Loucy (cell line): ENCODE measurements around the gene PEAR1.

Source experiments
- H2AFZ ChIP-seq: fragments of 200-600 bp; sonication (generic); 2 replicates; pipeline ENCODE4 v1.6.0; 2016; ENCODE audit warnings: antibody characterized with exemption, mild to moderate bottlenecking, low read length, moderate library complexity
- H3F3A ChIP-seq: fragments of 200-600 bp; 2 replicates; pipeline ENCODE4 v1.6.0; 2016; ENCODE audit warnings: antibody characterized with exemption, low read depth, mild to moderate bottlenecking
- H3K27me3 ChIP-seq: fragments of 200-600 bp; sonication (generic); 2 replicates; pipeline ENCODE4 v1.6.1; 2014; ENCODE audit warnings: low read length, mild to moderate bottlenecking; ENCODE audit not compliant: insufficient read depth, poor library complexity, severe bottlenecking
- H3K36me3 ChIP-seq: fragments of 200-600 bp; sonication (generic); 2 replicates; pipeline ENCODE4 v1.6.1; 2016; ENCODE audit warnings: low read length; ENCODE audit not compliant: insufficient read depth
- H3K4me1 ChIP-seq: fragments of 200-600 bp; sonication (generic); 2 replicates; pipeline ENCODE4 v1.5.1; 2014; ENCODE audit warnings: low read length, mild to moderate bottlenecking; ENCODE audit not compliant: insufficient read depth, poor library complexity, severe bottlenecking
- H3K4me2 ChIP-seq: fragments of 200-600 bp; sonication (generic); 2 replicates; pipeline ENCODE4 v1.6.0; 2014; ENCODE audit warnings: antibody characterized with exemption, low read length, low read depth, mild to moderate bottlenecking; ENCODE audit not compliant: poor library complexity, severe bottlenecking
- H3K4me3 ChIP-seq: fragments of 200-600 bp; sonication (generic); 2 replicates; pipeline ENCODE4 v1.5.1; 2014; ENCODE audit warnings: low read length, mild to moderate bottlenecking, mixed read lengths; ENCODE audit not compliant: poor library complexity, severe bottlenecking
- H3K79me2 ChIP-seq: fragments of 200-600 bp; sonication (generic); 2 replicates; pipeline ENCODE4 v1.6.1; 2014; ENCODE audit warnings: low read length; ENCODE audit not compliant: insufficient read depth
- H3K9ac ChIP-seq: fragments of 200-600 bp; sonication (generic); 2 replicates; pipeline ENCODE4 v1.6.0; 2014; ENCODE audit warnings: mild to moderate bottlenecking, low read depth, low read length, moderate library complexity; ENCODE audit not compliant: poor library complexity, severe bottlenecking
- H3K9me2 ChIP-seq: fragments of 200-600 bp; sonication (generic); replicated peaks from 2 replicates; pipeline ENCODE4 v1.6.1; 2016; ENCODE audit warnings: low read depth, low read length, mixed read lengths
- H3K9me3 ChIP-seq: fragments of 200-600 bp; sonication (generic); 2 replicates; pipeline ENCODE4 v1.6.1; 2014; ENCODE audit warnings: mild to moderate bottlenecking, antibody characterized with exemption, low read length, low read depth; ENCODE audit not compliant: insufficient read depth
- H4K20me1 ChIP-seq: fragments of 200-600 bp; sonication (generic); 2 replicates; pipeline ENCODE4 v1.6.0; 2014; ENCODE audit warnings: antibody characterized with exemption, low read length, mild to moderate bottlenecking; ENCODE audit not compliant: insufficient read depth, poor library complexity, severe bottlenecking
- CTCF ChIP-seq: fragments of 200-600 bp; sonication (generic); conservative IDR thresholded peaks from 2 replicates; pipeline ENCODE4 v1.5.1; 2014; ENCODE audit warnings: mild to moderate bottlenecking, antibody characterized with exemption, low read length
- EZH2phosphoT487 ChIP-seq: fragments of 200-600 bp; IDR thresholded peaks from 2 replicates; pipeline ENCODE4 v1.6.1; 2018; ENCODE audit warnings: antibody characterized with exemption, mild to moderate bottlenecking, moderate library complexity, borderline replicate concordance

Gene PEAR1

GRCh38 chr1:156959414-156959813, 65.9 kb downstream of the PEAR1 start:
- Histone ChIP-seq H3K9me2 (no peaks in the 10 kb centered on the region), H2AFZ (no peak overlapping the region), H3K4me1 (peaks cover 42% of the 10 kb centered on the region), H3K9me3 (no peaks in the 10 kb centered on the region), H3K36me3 (no peaks in the 10 kb centered on the region), H3K4me2 (no peak overlapping the region), H4K20me1 (no peaks in the 10 kb centered on the region), H3K4me3 (no peak overlapping the region), H3K9ac (no peak overlapping the region), H3F3A (no peaks in the 10 kb centered on the region), H3K27me3 (no peaks in the 10 kb centered on the region), H3K79me2 (no peaks in the 10 kb centered on the region)
- no peak for TF ChIP-seq CTCF
- TF ChIP-seq EZH2phosphoT487, result no peak

DNA sequence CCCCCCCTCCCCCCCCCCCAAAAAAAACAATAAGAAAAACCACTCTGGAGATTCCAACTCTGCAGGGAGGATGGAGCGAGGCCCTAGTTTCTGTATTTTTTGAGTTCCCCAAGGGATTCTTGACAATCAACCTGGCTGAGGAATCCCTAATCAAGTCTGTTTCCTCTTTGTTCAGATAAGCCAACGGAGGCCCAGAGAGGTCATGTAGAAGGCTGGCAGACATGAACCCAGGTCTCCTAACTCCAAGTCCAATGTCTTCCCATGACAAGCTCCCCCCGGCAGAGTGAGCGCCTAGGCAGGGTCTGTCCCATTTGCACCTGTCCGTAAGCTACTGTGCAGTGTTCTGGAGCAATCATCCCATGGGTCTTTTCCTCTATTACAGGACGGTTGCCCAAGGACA, 66.4 kb downstream of the PEAR1 start:
- H3K9me3 ChIP-seq, result no peaks in the 10 kb centered on the region
- H3K9ac ChIP-seq, result no peak overlapping the region
- no peak overlapping the region for H2AFZ ChIP-seq
- H3K9me2 ChIP-seq, result no peaks in the 10 kb centered on the region
- H3K36me3 ChIP-seq, result no peaks in the 10 kb centered on the region
- no peaks in the 10 kb centered on the region for H3F3A ChIP-seq
- peaks cover 42% of the 10 kb centered on the region for H3K4me1 ChIP-seq
- TF ChIP-seq CTCF (no peak), EZH2phosphoT487 (no peak)
- no peak overlapping the region for H3K4me3 ChIP-seq
- H3K27me3 ChIP-seq, result no peaks in the 10 kb centered on the region
- no peaks in the 10 kb centered on the region for H3K79me2 ChIP-seq
- no peaks in the 10 kb centered on the region for H4K20me1 ChIP-seq
- no peak overlapping the region for H3K4me2 ChIP-seq

- Histone ChIP-seq H3K27me3 (no peaks in the 10 kb centered on the region), H3K4me2 (peak overlapping the region; percentile 43), H2AFZ (no peak overlapping the region), H4K20me1 (no peaks in the 10 kb centered on the region), H3K9ac (no peak overlapping the region), H3F3A (no peaks in the 10 kb centered on the region), H3K79me2 (no peaks in the 10 kb centered on the region), H3K36me3 (no peaks in the 10 kb centered on the region), H3K4me1 (peaks cover 42% of the 10 kb centered on the region), H3K9me3 (no peaks in the 10 kb centered on the region), H3K4me3 (peak overlapping the region; percentile 12), H3K9me2 (no peaks in the 10 kb centered on the region)
- TF ChIP-seq CTCF (peak; percentile 99), EZH2phosphoT487 (no peak)
These were observed 68.2 kb downstream of the PEAR1 start for GRCh38 chr1:156961709-156962108.
